Heart right ventricle (tissue), 16 donors: ENCODE results near the gene PRKCD. TPM values are rescaled to one million over a fixed set of nuclear protein-coding genes. Genes with fewer than 3 reads are reported as not detected.

Experiments used
- ATAC-seq, 8 donors: fragments of 200-7000 bp; cut with Tn5 transposase; one replicate each; pipeline ENCODE4 v1.9.1; 2020; ENCODE audit warnings: mild to moderate bottlenecking in 8 of 8, moderate library complexity in 8 of 8, moderate number of reproducible peaks in 1 of 8
- DNase-seq, 2 donors: peaks; one replicate each; pipeline ENCODE4 v3.0.0-alpha.2; 2020
- H3K27ac ChIP-seq, 10 donors: fragments of 200-600 bp; sonication (generic) in 2 of 10; one replicate each; pipeline versions ENCODE4 v1.5.0 to v1.8.0; 2020 to 2022; ENCODE audit warnings: mild to moderate bottlenecking in 3 of 10
- H3K27me3 ChIP-seq, 7 donors: fragments of 200-600 bp; one replicate each; pipeline ENCODE4 v1.8.0; 2021 to 2022; ENCODE audit warnings: mild to moderate bottlenecking in 2 of 7
- H3K36me3 ChIP-seq, 9 donors: fragments of 200-600 bp; sonication (generic) in 1 of 9; one replicate each; pipeline versions ENCODE4 v1.5.0 to v1.8.0; 2020 to 2022; ENCODE audit warnings: mild to moderate bottlenecking in 2 of 9
- H3K4me1 ChIP-seq, 9 donors: fragments of 200-600 bp; sonication (generic) in 1 of 9; one replicate each; pipeline versions ENCODE4 v1.5.0 to v1.8.0; 2020 to 2022; ENCODE audit warnings: mild to moderate bottlenecking in 4 of 9
- H3K4me3 ChIP-seq, 10 donors: fragments of 200-600 bp; sonication (generic) in 2 of 10; one replicate each; pipeline versions ENCODE4 v1.5.0 to v1.8.0; 2020 to 2022; ENCODE audit warnings: mild to moderate bottlenecking in 7 of 10, moderate library complexity in 2 of 10
- H3K9me3 ChIP-seq, 11 donors: fragments of 200-600 bp in 10 of 11; sonication (generic) in 2 of 11; one replicate each; pipeline versions ENCODE4 v1.5.0 to v1.8.0; 2013 to 2022; ENCODE audit warnings: mild to moderate bottlenecking in 2 of 11, control low read depth in 1 of 11, moderate library complexity in 1 of 11
- WGBS, 2 donors: extraction: QIAGEN DNeasy Blood & Tissue Kit; methylation state at CpG; one replicate each; pipeline ENCODE4 v1.1.7; 2013; ENCODE audit warnings: inconsistent platforms in 1 of 2; 5-methylcytosine and 5-hydroxymethylcytosine counted together
- intact Hi-C, 10 donors: fragments of 100-400 bp; cut with DNase I; formaldehyde crosslinking; loops; one replicate each; pipeline versions ENCODE4 v1.11.1 to v1.14.2; 2022
- polyA plus RNA-seq, 2 donors: library from polyadenylated mRNA; stranded (reverse); fragments of 200-250 nt; gene quantifications; one replicate each; pipeline ENCODE4 v1.2.3, GENCODE V29; 2013
- total RNA-seq, 10 donors: library from RNA; stranded (reverse); fragmentation: NEBNext Ultra II Directional in 3 of 10; extraction: Animal tissue kit (Norgen Biotek cat#: 25700) in 3 of 10; gene quantifications; one replicate each; pipeline versions ENCODE4 v1.2.1 to v1.2.4, GENCODE V29; 2021 to 2023
- TF ChIP-seq, protein P1 (sequence below), 9 donors: fragments of 200-600 bp; sonication (generic) in 2 of 9; IDR thresholded peaks; one replicate each; pipeline versions ENCODE4 v1.5.0 to v1.8.0; 2021 to 2022; ENCODE audit warnings: antibody characterized with exemption in 9 of 9, mild to moderate bottlenecking in 5 of 9, moderate library complexity in 1 of 9
- donor health status: Arrhythmogenic right ventricular cardiomyopathy.
- donor health status: ischemic (EF 13 %, LVEDD 7.1; RV severe dilation, severe dysfunction).
- donor health status: healthy with polysubstance abuse.
- donor health status: DM: no; HTN: yes; CAD: no.
- donor health status: DM: no; HTN: no; CAD: no.
- donor health status: ischemic (EF 25% LVEDD 6.9; RV normal size, moderate dysfunction).
- donor health status: ischemic (EF 25% LVEDD 5.7; RV mildly dilated, moderate dysfunction).
- donor health status: healthy.
- donor health status: DM: yes; HTN: yes; CAD: no.
- donor health status: Ischemic cardiomyopathy.
- donor health status: ischemic (EF 35%, LVEDD 5.7; RV mildly dilated, moderate dysfunction).
- donor health status: nonischemic (EF 11% LVEDD 7.7; RV severe dilation, severe dysfunction).
- donor health status: DM: yes; HTN: yes; CAD: no.
- donor health status: PGD.
- donor health status: ischemic (EF 29% LVEDD 5.4; RV normal size, mild dysfunction).
- donor health status: nonischemic (EF 23%, LVEDD 6.1; RV moderate dilation, normal function).

PRKCD gene
- total and polyA plus RNA-seq, 12 donors = 6.6 to 28.3 (median 8.3) TPM

DNA sequence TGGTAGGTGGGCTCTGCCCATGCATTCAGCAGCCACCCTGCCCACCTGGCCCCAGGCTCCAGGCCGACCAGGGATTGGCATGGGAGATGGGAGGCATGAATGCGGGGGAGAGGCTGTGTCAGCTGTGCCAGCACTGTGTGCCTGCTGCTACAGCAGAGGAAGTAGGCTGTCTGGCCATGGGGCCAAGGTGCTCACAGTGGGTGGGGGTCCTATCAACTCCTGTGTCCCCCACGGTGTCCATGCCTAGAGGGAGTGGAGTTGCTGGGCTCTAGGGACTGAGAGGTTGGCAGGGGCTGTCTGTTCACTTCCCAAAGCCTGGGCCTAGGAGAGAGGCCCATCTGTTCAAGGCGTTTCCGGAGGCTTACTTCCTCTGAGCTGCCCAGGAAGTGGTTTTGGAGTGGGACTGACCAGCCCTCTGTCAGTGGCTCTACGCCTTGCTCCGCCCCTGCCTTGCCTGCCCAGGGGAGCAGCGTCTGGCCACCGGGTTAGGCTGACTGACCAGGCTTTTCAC, 5.8 kb downstream of the PRKCD start:
- 30 to 39% methylated on average over 9 of the region's 9 CpGs for WGBS, 2 donors

GRCh38 chr3:53167418-53168174, 6.6 kb downstream of the PRKCD start:
- TF ChIP-seq, protein P1, sequence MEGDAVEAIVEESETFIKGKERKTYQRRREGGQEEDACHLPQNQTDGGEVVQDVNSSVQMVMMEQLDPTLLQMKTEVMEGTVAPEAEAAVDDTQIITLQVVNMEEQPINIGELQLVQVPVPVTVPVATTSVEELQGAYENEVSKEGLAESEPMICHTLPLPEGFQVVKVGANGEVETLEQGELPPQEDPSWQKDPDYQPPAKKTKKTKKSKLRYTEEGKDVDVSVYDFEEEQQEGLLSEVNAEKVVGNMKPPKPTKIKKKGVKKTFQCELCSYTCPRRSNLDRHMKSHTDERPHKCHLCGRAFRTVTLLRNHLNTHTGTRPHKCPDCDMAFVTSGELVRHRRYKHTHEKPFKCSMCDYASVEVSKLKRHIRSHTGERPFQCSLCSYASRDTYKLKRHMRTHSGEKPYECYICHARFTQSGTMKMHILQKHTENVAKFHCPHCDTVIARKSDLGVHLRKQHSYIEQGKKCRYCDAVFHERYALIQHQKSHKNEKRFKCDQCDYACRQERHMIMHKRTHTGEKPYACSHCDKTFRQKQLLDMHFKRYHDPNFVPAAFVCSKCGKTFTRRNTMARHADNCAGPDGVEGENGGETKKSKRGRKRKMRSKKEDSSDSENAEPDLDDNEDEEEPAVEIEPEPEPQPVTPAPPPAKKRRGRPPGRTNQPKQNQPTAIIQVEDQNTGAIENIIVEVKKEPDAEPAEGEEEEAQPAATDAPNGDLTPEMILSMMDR (IDR thresholded peaks at IDR 0.05) = no peak
- Histone ChIP-seq H3K27me3 (no peaks in the 10 kb centered on the region), H3K9me3 (no peaks in the 10 kb centered on the region), H3K4me1 (peaks cover 9 to 94% (median 23%) of the 10 kb centered on the region in 9 donors), H3K36me3 (peaks cover 0 to 7% (median 0%) of the 10 kb centered on the region in 9 donors), H3K4me3 (peak overlapping the region in 1 of 10 donors; percentile 45), H3K27ac (peak overlapping the region in 5 of 10 donors; percentile 51 to 90 (median 71))
- intact Hi-C loops = no loop called here
- DNase-seq (no peak), ATAC-seq (no peak)
- 80 to 85% methylated on average over 7 of the region's 7 CpGs for WGBS, 2 donors

More for the DNA sequence above, 5.8 kb downstream of the PRKCD start:
- peaks cover 0 to 7% (median 0%) of the 10 kb centered on the region in 9 donors for H3K36me3 ChIP-seq
- no peaks in the 10 kb centered on the region for H3K9me3 ChIP-seq
- DNase-seq = peak; percentile 75
- ATAC-seq = peak; percentile 75 to 87 (median 82)
- intact Hi-C loops = no loop called here
- H3K4me1 ChIP-seq = peaks cover 9 to 87% (median 23%) of the 10 kb centered on the region in 9 donors
- H3K4me3 ChIP-seq = peak overlapping the region in 1 of 10 donors; percentile 45
- TF ChIP-seq, protein P1 (IDR thresholded peaks at IDR 0.05) = no peak
- no peaks in the 10 kb centered on the region for H3K27me3 ChIP-seq
- H3K27ac ChIP-seq = peak overlapping the region in 8 of 10 donors; percentile 28 to 90 (median 66)

DNA sequence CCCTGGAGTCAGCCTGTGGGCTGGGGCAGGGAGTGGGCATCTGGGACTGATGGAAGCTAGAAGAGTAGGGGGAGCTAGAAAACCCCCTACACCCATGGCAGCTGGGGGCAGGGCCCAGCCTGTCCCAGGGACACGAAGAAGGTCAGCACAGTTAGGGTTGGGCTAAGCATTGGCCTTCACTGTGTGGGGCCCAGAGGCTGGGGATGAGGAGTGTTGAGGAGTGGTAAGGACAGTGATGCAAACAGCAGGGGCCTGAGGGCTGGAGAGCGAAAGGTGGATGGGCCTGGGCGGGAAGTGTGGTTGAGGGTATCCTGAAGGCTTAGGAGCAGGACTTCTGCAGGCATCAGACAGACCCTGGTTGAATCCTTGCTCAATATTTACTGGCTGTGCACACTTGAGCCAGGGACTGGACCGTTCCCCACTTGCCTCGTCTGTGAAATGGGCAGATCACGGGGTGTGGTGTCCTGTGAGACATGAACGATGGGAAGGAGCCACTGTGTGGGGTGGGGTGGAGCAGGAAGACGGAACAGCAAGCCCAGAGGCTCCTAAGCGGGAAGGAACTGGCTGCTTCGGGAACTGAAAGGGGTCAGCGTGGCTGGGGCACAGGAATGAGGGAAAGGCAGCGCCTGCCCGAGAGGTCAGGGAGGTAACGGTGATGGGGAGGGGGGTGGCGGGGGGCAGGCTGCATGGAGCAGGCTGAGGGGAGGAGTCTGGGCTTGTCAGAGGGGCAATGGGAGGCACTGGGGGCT, 7.3 kb downstream of the PRKCD start:
- DNase-seq (peak in 1 of 2 donors; percentile 34), ATAC-seq (peak in 1 of 8 donors; percentile 10)
- no peaks in the 10 kb centered on the region for H3K27me3 ChIP-seq
- peak overlapping the region in 1 of 10 donors; percentile 90 for H3K27ac ChIP-seq
- peaks cover 9 to 92% (median 22%) of the 10 kb centered on the region in 9 donors for H3K4me1 ChIP-seq
- TF ChIP-seq, protein P1 (IDR thresholded peaks at IDR 0.05) = no peak
- 86 to 87% methylated on average over 15 of the region's 15 CpGs for WGBS, 2 donors
- H3K9me3 ChIP-seq = no peaks in the 10 kb centered on the region
- H3K36me3 ChIP-seq = peaks cover 0 to 14% (median 0%) of the 10 kb centered on the region in 9 donors
- H3K4me3 ChIP-seq = peak overlapping the region in 1 of 10 donors; percentile 45
- intact Hi-C loops = no loop called here
